ENCODE data around the gene STT3B.

DNA sequence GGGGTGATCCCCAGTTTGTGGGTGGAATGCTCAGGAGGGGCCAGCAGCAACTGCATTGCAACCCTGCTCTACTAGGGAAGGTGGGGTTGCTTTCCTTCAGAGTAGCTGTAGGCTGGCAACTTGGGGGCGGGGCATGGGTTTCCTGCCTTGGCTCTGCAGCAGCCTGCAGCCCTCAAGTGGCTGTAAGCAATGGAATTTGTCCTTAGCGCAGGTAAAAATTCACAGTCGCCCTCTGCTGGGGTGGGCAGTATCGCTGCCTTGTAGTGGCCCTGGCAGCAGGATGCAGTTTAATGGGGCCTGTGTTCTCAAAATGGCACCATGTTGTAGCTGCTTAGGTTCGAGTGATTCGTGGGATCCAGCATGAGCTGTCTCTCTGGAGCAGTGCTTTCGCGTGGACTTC lies 29.8 kb downstream of the STT3B start:
- TF ChIP-seq, protein P1, sequence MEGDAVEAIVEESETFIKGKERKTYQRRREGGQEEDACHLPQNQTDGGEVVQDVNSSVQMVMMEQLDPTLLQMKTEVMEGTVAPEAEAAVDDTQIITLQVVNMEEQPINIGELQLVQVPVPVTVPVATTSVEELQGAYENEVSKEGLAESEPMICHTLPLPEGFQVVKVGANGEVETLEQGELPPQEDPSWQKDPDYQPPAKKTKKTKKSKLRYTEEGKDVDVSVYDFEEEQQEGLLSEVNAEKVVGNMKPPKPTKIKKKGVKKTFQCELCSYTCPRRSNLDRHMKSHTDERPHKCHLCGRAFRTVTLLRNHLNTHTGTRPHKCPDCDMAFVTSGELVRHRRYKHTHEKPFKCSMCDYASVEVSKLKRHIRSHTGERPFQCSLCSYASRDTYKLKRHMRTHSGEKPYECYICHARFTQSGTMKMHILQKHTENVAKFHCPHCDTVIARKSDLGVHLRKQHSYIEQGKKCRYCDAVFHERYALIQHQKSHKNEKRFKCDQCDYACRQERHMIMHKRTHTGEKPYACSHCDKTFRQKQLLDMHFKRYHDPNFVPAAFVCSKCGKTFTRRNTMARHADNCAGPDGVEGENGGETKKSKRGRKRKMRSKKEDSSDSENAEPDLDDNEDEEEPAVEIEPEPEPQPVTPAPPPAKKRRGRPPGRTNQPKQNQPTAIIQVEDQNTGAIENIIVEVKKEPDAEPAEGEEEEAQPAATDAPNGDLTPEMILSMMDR (IDR thresholded peaks at IDR 0.05), result no peak
- no peak for TF ChIP-seq POLR2A (IDR thresholded peaks at IDR 0.05)
